ENCODE results near the gene GSN. TPM values are rescaled to one million over a fixed set of nuclear protein-coding genes. Genes with fewer than 3 reads are reported as not detected.

GSN gene
- total and polyA plus RNA-seq, 9 of the 15 experiments (the other 6 are each of a cell fraction or from before 2014, with no cell fraction given), result 0.39 to 16.6 (median 8.2) TPM

DNA sequence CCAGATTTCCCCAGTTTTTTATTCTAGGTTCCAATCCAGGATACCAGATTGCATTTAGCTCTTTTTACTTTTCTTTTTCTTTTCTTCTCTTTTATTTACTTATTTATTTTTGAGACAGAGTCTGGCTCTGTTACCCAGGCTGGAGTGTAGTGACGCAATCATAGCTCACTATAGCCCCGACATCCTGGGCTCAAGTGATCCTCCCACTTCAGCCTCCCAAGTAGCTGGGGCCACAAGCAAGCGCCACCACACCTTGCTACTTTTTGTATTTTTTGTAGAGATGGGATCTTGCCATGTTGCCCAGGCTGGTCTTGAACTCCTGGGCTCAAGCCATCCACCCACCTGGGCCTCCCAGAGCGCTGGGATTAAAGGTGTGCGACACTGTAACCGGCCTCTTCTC is 48.4 kb downstream of the GSN start:
- H2AFZ ChIP-seq (ENCODE audit: low read depth, low read length), result no peak overlapping the region
- H3K9me3 ChIP-seq (replicated peaks; ENCODE audit: control insufficient read depth, insufficient read depth, low read depth, low read length), result no peaks in the 10 kb centered on the region
- H3K36me3 ChIP-seq (ENCODE audit: control insufficient read depth, insufficient read depth, low read length), result no peaks in the 10 kb centered on the region
- TF ChIP-seq CEBPG (CRISPR knock-in tag; IDR thresholded peaks at IDR 0.05), result no peak
- 0 out of 4 replicates have a peak, but pooled peaks of 1 of the 2 experiments have one; percentile 41 for TF ChIP-seq CEBPG (tag; conservative IDR thresholded peaks at IDR 0.05 in 1 of 2, IDR thresholded peaks at IDR 0.05 in 1 of 2)
- no peak for TF ChIP-seq PHF20 (IDR thresholded peaks at IDR 0.05; ENCODE audit: partially characterized antibody)
- TF ChIP-seq, protein P1, sequence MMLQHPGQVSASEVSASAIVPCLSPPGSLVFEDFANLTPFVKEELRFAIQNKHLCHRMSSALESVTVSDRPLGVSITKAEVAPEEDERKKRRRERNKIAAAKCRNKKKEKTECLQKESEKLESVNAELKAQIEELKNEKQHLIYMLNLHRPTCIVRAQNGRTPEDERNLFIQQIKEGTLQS (IDR thresholded peaks at IDR 0.05), result peak; percentile 29; the same call in 1 of the 2 replicates
- TF ChIP-seq, protein P1 (CRISPR knock-in tag; conservative IDR thresholded peaks at IDR 0.05), result no peak
- TF ChIP-seq, protein P2, sequence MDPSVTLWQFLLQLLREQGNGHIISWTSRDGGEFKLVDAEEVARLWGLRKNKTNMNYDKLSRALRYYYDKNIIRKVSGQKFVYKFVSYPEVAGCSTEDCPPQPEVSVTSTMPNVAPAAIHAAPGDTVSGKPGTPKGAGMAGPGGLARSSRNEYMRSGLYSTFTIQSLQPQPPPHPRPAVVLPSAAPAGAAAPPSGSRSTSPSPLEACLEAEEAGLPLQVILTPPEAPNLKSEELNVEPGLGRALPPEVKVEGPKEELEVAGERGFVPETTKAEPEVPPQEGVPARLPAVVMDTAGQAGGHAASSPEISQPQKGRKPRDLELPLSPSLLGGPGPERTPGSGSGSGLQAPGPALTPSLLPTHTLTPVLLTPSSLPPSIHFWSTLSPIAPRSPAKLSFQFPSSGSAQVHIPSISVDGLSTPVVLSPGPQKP (CRISPR knock-in tag; IDR thresholded peaks at IDR 0.05), result no peak
- no peak for TF ChIP-seq ZNF146 (CRISPR knock-in tag; IDR thresholded peaks at IDR 0.05; ENCODE audit: unreplicated experiment)
- TF ChIP-seq EHMT2 (IDR thresholded peaks at IDR 0.05), result no peak
- peak; percentile 66 for TF ChIP-seq CEBPB (tag; IDR thresholded peaks at IDR 0.05)
- H3K27ac ChIP-seq (ENCODE audit: extremely low read depth, low read depth, low read length), result no peak overlapping the region
- peaks cover 0 to 13% of the 10 kb centered on the region in 2 experiments; a peak in 2 of 5 replicates for H3K4me1 ChIP-seq (replicated peaks in 1 of 2; ENCODE audit: control insufficient read depth in 2 of 2, insufficient read depth in 2 of 2, low read length in 2 of 2)
- FAIRE-seq (no peak), DNase-seq (ENCODE audit: extremely low read depth in 1 of 4, low spot score in 3 of 4) (no peak), ATAC-seq (no peak)
- in situ Hi-C loops (cut with MboI), result loop anchor here (5.0 kb wide), 2 partner anchors 81 to 99 kb away; no protein-coding TSS in a partner anchor
- CTCF ChIA-PET (ENCODE audit: low intra/inter-chr PET ratio), result interaction anchor here (0.9 kb wide), 1 partner anchor 83 kb away, joined by 4 read pairs; no protein-coding TSS in a partner anchor
- no peaks in the 10 kb centered on the region for H3K9me1 ChIP-seq (ENCODE audit: control insufficient read depth, insufficient read depth, low read length)
- H4K20me1 ChIP-seq (replicated peaks; ENCODE audit: control insufficient read depth, insufficient read depth, low read length), result no peaks in the 10 kb centered on the region
- POLR2A ChIA-PET, result interaction anchor here (1.2 kb wide), 1 partner anchor 30 kb away, joined by 3 read pairs; no protein-coding TSS in a partner anchor
- H3K4me2 ChIP-seq (ENCODE audit: insufficient read depth, low read length), result no peak overlapping the region
- no peak overlapping the region for H3K4me3 ChIP-seq
- no peaks in the 10 kb centered on the region for H3K79me2 ChIP-seq (ENCODE audit: control insufficient read depth, insufficient read depth, low read length)
- H3K27me3 ChIP-seq (ENCODE audit: control insufficient read depth in 2 of 2, insufficient read depth in 2 of 2, low read length in 2 of 2), result no peaks in the 10 kb centered on the region
- no TSS peak for BruUV-seq (replicated peaks)
- intact Hi-C loops (cut with micrococcal nuclease), result no loop called here
- 85% methylated on average over 5 of the region's 6 CpGs for WGBS (ENCODE audit: insufficient coverage, low coverage, missing lambda C conversion rate)
- H3K9ac ChIP-seq (ENCODE audit: insufficient read depth in 1 of 2, low read depth in 2 of 2, low read length in 2 of 2), result no peak overlapping the region

All from K562 (cell line).